Fibroblast of skin of left quadriceps (primary cell): ENCODE data around the gene RPP38.

Source experiments
- DNase-seq, 2 experiments: peaks; one replicate each; pipeline ENCODE4 v3.0.0-alpha.2; 2013; ENCODE audit warnings: low read depth in 2 of 2

RPP38 gene

GRCh38 chr10:15112657-15113056, 15.5 kb downstream of the RPP38 start:
- DNase-seq = no peak

GRCh38 chr10:15113766-15114165, 16.6 kb downstream of the RPP38 start:
- no peak for DNase-seq

- no peak for DNase-seq
Observed at GRCh38 chr10:15116225-15116624, 19.1 kb downstream of the RPP38 start.

GRCh38 chr10:15118615-15119014, 21.5 kb downstream of the RPP38 start:
- no peak for DNase-seq

GRCh38 chr10:15120523-15120922, 23.4 kb downstream of the RPP38 start:
- DNase-seq = peak in 1 of 2 experiments; percentile 32

- DNase-seq = no peak
Observed at GRCh38 chr10:15121707-15122106, 24.6 kb downstream of the RPP38 start.

GRCh38 chr10:15122477-15123030, 25.4 kb downstream of the RPP38 start:
- no peak for DNase-seq

- peak; percentile 49 to 64 for DNase-seq
Observed at GRCh38 chr10:15123749-15124184, 26.6 kb downstream of the RPP38 start.

- DNase-seq = no peak
Observed at GRCh38 chr10:15124190-15124589, 27.0 kb downstream of the RPP38 start.

GRCh38 chr10:15124908-15125307, 27.8 kb downstream of the RPP38 start:
- DNase-seq = no peak

- DNase-seq = no peak
Observed at GRCh38 chr10:15131330-15131729, 34.2 kb downstream of the RPP38 start.

- no peak for DNase-seq
Observed at GRCh38 chr10:15136129-15137035, 39.2 kb downstream of the RPP38 start.

GRCh38 chr10:15137036-15137359, 39.8 kb downstream of the RPP38 start:
- no peak for DNase-seq

GRCh38 chr10:15137636-15138035, 40.5 kb downstream of the RPP38 start:
- no peak for DNase-seq

GRCh38 chr10:15140698-15141097, 43.5 kb downstream of the RPP38 start:
- DNase-seq = no peak

- DNase-seq = no peak
Observed at GRCh38 chr10:15141136-15142054, 44.2 kb downstream of the RPP38 start.

GRCh38 chr10:15144788-15145187, 47.6 kb downstream of the RPP38 start:
- DNase-seq = no peak

GRCh38 chr10:15146366-15146765, 49.2 kb downstream of the RPP38 start:
- DNase-seq = no peak

GRCh38 chr10:15147594-15148392, 50.6 kb downstream of the RPP38 start:
- no peak for DNase-seq

GRCh38 chr10:15149042-15149771, 52.1 kb downstream of the RPP38 start:
- no peak for DNase-seq

GRCh38 chr10:15150563-15150962, 53.4 kb downstream of the RPP38 start:
- no peak for DNase-seq
